GM12878 (cell line): ENCODE results near the gene LPIN2. TPM values are rescaled to one million over a fixed set of nuclear protein-coding genes. Genes with fewer than 3 reads are reported as not detected.

Experiments
- ATAC-seq: fragments of 200-7000 bp; cut with Tn5 transposase; 3 replicates; pipeline ENCODE4 v1.9.1; 2020; ENCODE audit warnings: mild to moderate bottlenecking, moderate library complexity
- BruUV-seq: library from RNA; stranded (reverse); fragments of 400-500 nt; replicated peaks from 2 replicates; lab custom pipeline; 2021; lab: Mats Ljungman, UMichigan
- CTCF ChIA-PET: fragments of 300-600 bp; sonication (Branson Sonifier 250); formaldehyde crosslinking; extraction: SDS; loops from one replicate; lab custom pipeline; 2021; ENCODE audit warnings: inconsistent platforms; lab: Yijun Ruan, JAX
- POLR2A ChIA-PET: fragments of 350-600 bp; formaldehyde crosslinking; extraction: SDS; loops from one replicate; lab custom pipeline; 2021; ENCODE audit warnings: inconsistent platforms; lab: Charles Lee
- RAD21 ChIA-PET: fragments of 300-600 bp; sonication (Branson Sonifier 250); formaldehyde crosslinking; loops from one replicate; lab custom pipeline; 2023; ENCODE audit warnings: antibody characterized with exemption; ENCODE audit not compliant: unreplicated experiment; lab: Charles Lee
- SMC1A ChIA-PET: fragments of 300-600 bp; sonication (Branson Sonifier 250); formaldehyde crosslinking; loops from one replicate; lab custom pipeline; 2023; ENCODE audit not compliant: unreplicated experiment, uncharacterized antibody; lab: Charles Lee
- DNase-seq: peaks from one replicate; pipeline ENCODE4 v3.0.0-alpha.2; 2011; ENCODE audit warnings: low read depth, low spot score
- FAIRE-seq: peaks from 3 replicates; lab custom pipeline; 2011; peaks lifted over from hg19 to GRCh38; lab: Jason Lieb, UNC
- H2AFZ ChIP-seq: 2 replicates; pipeline ENCODE4 v1.6.0; 2011; ENCODE audit warnings: low read depth, low read length, control low read depth; ENCODE audit not compliant: control insufficient read depth
- H3K27ac ChIP-seq: 2 replicates; pipeline ENCODE4 v1.5.1; 2011; ENCODE audit warnings: control low read depth; ENCODE audit not compliant: control insufficient read depth, insufficient read depth
- H3K27me3 ChIP-seq, 2 experiments: replicated peaks in 1 of 2; 2 replicates each; pipeline versions ENCODE4 v1.6.0 to v1.6.1; 2011; ENCODE audit warnings: low read length in 1 of 2; ENCODE audit not compliant: control insufficient read depth in 2 of 2, insufficient read depth in 2 of 2
- H3K36me3 ChIP-seq, 2 experiments: 2 replicates each; pipeline ENCODE4 v1.5.1; 2011; ENCODE audit warnings: low read length in 1 of 2; ENCODE audit not compliant: control insufficient read depth in 2 of 2, insufficient read depth in 2 of 2
- H3K4me1 ChIP-seq: 2 replicates; pipeline ENCODE4 v1.6.1; 2011; ENCODE audit warnings: mild to moderate bottlenecking, low read length, moderate library complexity, mixed read lengths; ENCODE audit not compliant: control insufficient read depth, insufficient read depth
- H3K4me2 ChIP-seq: 2 replicates; pipeline ENCODE4 v1.6.0; 2011; ENCODE audit warnings: control low read depth; ENCODE audit not compliant: control insufficient read depth, insufficient read depth
- H3K4me3 ChIP-seq: fragments of 200-600 bp; sonication (generic); 2 replicates; pipeline ENCODE4 v1.5.1; 2016
- H3K79me2 ChIP-seq: 2 replicates; pipeline ENCODE4 v1.6.0; 2011; ENCODE audit warnings: low read length; ENCODE audit not compliant: control insufficient read depth, insufficient read depth
- H3K9ac ChIP-seq: 2 replicates; pipeline ENCODE4 v1.8.0; 2011; ENCODE audit warnings: low read length, control low read depth, mixed read lengths; ENCODE audit not compliant: control insufficient read depth, insufficient read depth
- H3K9me3 ChIP-seq: replicated peaks from 3 replicates; pipeline ENCODE4 v1.5.1; 2011; ENCODE audit warnings: mild to moderate bottlenecking, low read length; ENCODE audit not compliant: control insufficient read depth, insufficient read depth
- H4K20me1 ChIP-seq: 2 replicates; pipeline ENCODE4 v1.6.0; 2011; ENCODE audit not compliant: control insufficient read depth, insufficient read depth
- BMI1 ChIP-seq: fragments of 450-650 bp; IDR thresholded peaks from 2 replicates; pipeline ENCODE4 v1.6.1; 2016; ENCODE audit warnings: mild to moderate bottlenecking, moderate library complexity, borderline replicate concordance
- FOXK2 ChIP-seq: fragments of 450-650 bp; IDR thresholded peaks from 2 replicates; pipeline ENCODE4 v1.6.1; 2017; ENCODE audit warnings: mild to moderate bottlenecking, moderate library complexity
- IRF4 ChIP-seq: IDR thresholded peaks from 2 replicates; pipeline ENCODE4 v1.6.1; 2011; ENCODE audit warnings: low read depth, low read length
- MTA3 ChIP-seq: IDR thresholded peaks from 2 replicates; pipeline ENCODE4 v1.6.1; 2012; ENCODE audit warnings: low read length, inconsistent platforms, borderline replicate concordance
- PAX8 ChIP-seq: fragments of 450-650 bp; IDR thresholded peaks from 2 replicates; pipeline ENCODE4 v1.6.1; 2017; ENCODE audit warnings: mild to moderate bottlenecking, moderate library complexity
- POLR2AphosphoS2 ChIP-seq: IDR thresholded peaks from 2 replicates; pipeline ENCODE4 v1.6.1; 2011; ENCODE audit warnings: low read depth, mild to moderate bottlenecking, low read length, improper control_type of control experiment, moderate library complexity
- RBBP5 ChIP-seq: fragments of 200-600 bp; sonication (generic); conservative IDR thresholded peaks from 2 replicates; pipeline ENCODE4 v1.6.1; 2016
- RUNX3 ChIP-seq: IDR thresholded peaks from 2 replicates; pipeline ENCODE4 v1.6.1; 2012; ENCODE audit warnings: low read length, inconsistent platforms
- SMAD1 ChIP-seq: fragments of 450-650 bp; IDR thresholded peaks from 2 replicates; pipeline ENCODE4 v1.6.1; 2018; ENCODE audit warnings: mild to moderate bottlenecking, low read depth; ENCODE audit not compliant: partially characterized antibody
- SRF ChIP-seq, 2 experiments: IDR thresholded peaks; 2 replicates each; pipeline ENCODE4 v1.6.1; 2011; ENCODE audit warnings: low read depth in 2 of 2, low read length in 2 of 2, mild to moderate bottlenecking in 1 of 2, moderate library complexity in 1 of 2
- YBX1 ChIP-seq: fragments of 450-650 bp; IDR thresholded peaks from 2 replicates; pipeline ENCODE4 v1.6.1; 2016; ENCODE audit warnings: antibody characterized with exemption
- ZBTB11 ChIP-seq: fragments of 450-650 bp; formaldehyde crosslinking; IDR thresholded peaks from 2 replicates; pipeline ENCODE4 v1.5.0; 2022; ENCODE audit warnings: mild to moderate bottlenecking, missing genetic modification characterization
- ZBTB33 ChIP-seq: fragments of 450-650 bp; IDR thresholded peaks from 2 replicates; pipeline ENCODE4 v1.6.1; 2017; ENCODE audit warnings: mild to moderate bottlenecking
- WGBS: methylation state at CpG from one replicate; pipeline ENCODE4 v1.1.6; 2016; ENCODE audit warnings: low lambda C conversion rate; ENCODE audit not compliant: insufficient replicate concordance, insufficient coverage; ENCODE audit errors: missing lambda C conversion rate; 5-methylcytosine and 5-hydroxymethylcytosine counted together
- in situ Hi-C: fragments of 300-500 bp; cut with MboI; formaldehyde crosslinking; loops from 9 replicates; pipeline ENCODE4 v1.14.3; 2018; ENCODE audit warnings: mixed read lengths
- intact Hi-C: fragments of 100-400 bp; cut with micrococcal nuclease; formaldehyde crosslinking; loops from one replicate; pipeline ENCODE4 v1.14.2; 2022; ENCODE audit not compliant: unreplicated experiment
- polyA plus RNA-seq, 11 experiments: library from polyadenylated mRNA; depleted of rRNA in 4 of 11; unstranded in 6 of 11; stranded (reverse) in 5 of 11; fragments of >200 nt; fragmentation: Nextera tagmentation in 4 of 11; fragmentation: Illumina TruSeq in 1 of 11; extraction: Ambion mirVana in 4 of 11; extraction: Trizol in 1 of 11; gene quantifications; 1 replicate in 1 of 11; 2 replicates in 10 of 11; pipeline versions ENCODE4 v1.2.1 to v1.2.3, GENCODE V29; 2011 to 2016; ENCODE audit warnings: inconsistent platforms in 2 of 11, missing spikeins in 2 of 11, low read depth in 1 of 11
- total RNA-seq, 4 experiments: library from RNA; depleted of rRNA in 3 of 4; stranded (reverse); fragments of >200 nt in 3 of 4; fragmentation: Illumina TruSeq in 1 of 4; extraction: Trizol in 1 of 4; gene quantifications; 2 replicates each; pipeline versions ENCODE4 v1.2.1 to v1.2.3, GENCODE V29; 2013 to 2021
- TF ChIP-seq, protein P1 (sequence below): fragments of 450-650 bp; formaldehyde crosslinking; IDR thresholded peaks from 2 replicates; pipeline ENCODE4 v1.4.0; 2022; ENCODE audit warnings: mild to moderate bottlenecking, moderate library complexity

The LPIN2 gene
- total and polyA plus RNA-seq, 10 of the 15 experiments (the other 5 are each of a cell fraction or from before 2014, with no cell fraction given): 4.1 to 28.0 (median 15.9) TPM

DNA sequence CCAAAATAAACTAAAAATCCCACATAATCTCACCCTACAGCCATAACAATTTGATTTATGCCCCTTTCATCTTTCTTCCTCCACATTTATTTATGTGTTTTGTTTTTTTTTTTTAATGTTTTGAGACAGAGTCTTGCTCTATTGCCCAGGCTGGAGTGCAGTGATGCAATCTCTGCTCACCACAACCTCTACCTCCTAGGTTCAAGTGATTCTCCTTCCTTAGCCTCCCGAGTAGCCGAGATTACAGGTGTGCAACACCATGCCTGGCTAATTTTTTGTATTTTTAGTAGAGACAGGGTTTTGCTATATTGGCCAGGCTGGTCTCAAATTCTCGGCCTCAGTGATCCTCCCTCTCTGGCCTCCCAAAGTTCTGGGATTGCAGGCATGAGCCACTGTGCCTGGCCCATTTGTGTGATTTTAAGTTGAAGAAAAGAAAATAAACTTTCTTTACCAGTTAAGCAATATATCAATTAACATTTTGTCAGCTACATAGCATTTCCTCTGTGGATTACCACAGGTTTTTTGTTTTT is 35.9 kb upstream of the LPIN2 start:
- ChIA-PET RAD21 (interaction anchor here (0.6 kb wide), 1 partner anchor 62 kb away, joined by 4 read pairs; no protein-coding TSS in a partner anchor), SMC1A (interaction anchor here (0.6 kb wide), 1 partner anchor 217 kb away, joined by 3 read pairs; no protein-coding TSS in a partner anchor), CTCF (interaction anchor here (0.8 kb wide), 1 partner anchor 37 kb away, joined by 4 read pairs; no protein-coding TSS in a partner anchor), POLR2A (no interaction called here)
- no peak overlapping the region for H3K9ac ChIP-seq
- DNase-seq: no peak
- no peak overlapping the region for H3K4me3 ChIP-seq
- H2AFZ ChIP-seq: no peak overlapping the region
- no peak for ATAC-seq
- no peaks in the 10 kb centered on the region for H4K20me1 ChIP-seq
- H3K4me1 ChIP-seq: peaks cover 8% of the 10 kb centered on the region
- no TSS peak for BruUV-seq
- intact Hi-C loops: no loop called here
- no peak overlapping the region for H3K27ac ChIP-seq
- in situ Hi-C loops: no loop called here
- no peaks in the 10 kb centered on the region for H3K79me2 ChIP-seq
- H3K36me3 ChIP-seq: no peaks in the 10 kb centered on the region
- H3K9me3 ChIP-seq: no peaks in the 10 kb centered on the region
- FAIRE-seq: no peak
- no peaks in the 10 kb centered on the region for H3K27me3 ChIP-seq
- no peak overlapping the region for H3K4me2 ChIP-seq
- WGBS: 61% methylated on average over 3 of the region's 3 CpGs
- TF ChIP-seq SRF (IDR thresholded peaks at IDR 0.05; ENCODE audit: low read depth in 2 of 2, low read length in 2 of 2): no peak
- TF ChIP-seq BMI1: no peak
- TF ChIP-seq RUNX3: no peak
- TF ChIP-seq PAX8: no peak
- no peak for TF ChIP-seq ZBTB11 (CRISPR knock-in tag)
- TF ChIP-seq ZBTB33: no peak
- no peak for TF ChIP-seq IRF4
- no peak for TF ChIP-seq SMAD1
- TF ChIP-seq FOXK2: no peak
- no peak for TF ChIP-seq RBBP5
- TF ChIP-seq MTA3: no peak
- TF ChIP-seq POLR2AphosphoS2: no peak
- TF ChIP-seq, protein P1, sequence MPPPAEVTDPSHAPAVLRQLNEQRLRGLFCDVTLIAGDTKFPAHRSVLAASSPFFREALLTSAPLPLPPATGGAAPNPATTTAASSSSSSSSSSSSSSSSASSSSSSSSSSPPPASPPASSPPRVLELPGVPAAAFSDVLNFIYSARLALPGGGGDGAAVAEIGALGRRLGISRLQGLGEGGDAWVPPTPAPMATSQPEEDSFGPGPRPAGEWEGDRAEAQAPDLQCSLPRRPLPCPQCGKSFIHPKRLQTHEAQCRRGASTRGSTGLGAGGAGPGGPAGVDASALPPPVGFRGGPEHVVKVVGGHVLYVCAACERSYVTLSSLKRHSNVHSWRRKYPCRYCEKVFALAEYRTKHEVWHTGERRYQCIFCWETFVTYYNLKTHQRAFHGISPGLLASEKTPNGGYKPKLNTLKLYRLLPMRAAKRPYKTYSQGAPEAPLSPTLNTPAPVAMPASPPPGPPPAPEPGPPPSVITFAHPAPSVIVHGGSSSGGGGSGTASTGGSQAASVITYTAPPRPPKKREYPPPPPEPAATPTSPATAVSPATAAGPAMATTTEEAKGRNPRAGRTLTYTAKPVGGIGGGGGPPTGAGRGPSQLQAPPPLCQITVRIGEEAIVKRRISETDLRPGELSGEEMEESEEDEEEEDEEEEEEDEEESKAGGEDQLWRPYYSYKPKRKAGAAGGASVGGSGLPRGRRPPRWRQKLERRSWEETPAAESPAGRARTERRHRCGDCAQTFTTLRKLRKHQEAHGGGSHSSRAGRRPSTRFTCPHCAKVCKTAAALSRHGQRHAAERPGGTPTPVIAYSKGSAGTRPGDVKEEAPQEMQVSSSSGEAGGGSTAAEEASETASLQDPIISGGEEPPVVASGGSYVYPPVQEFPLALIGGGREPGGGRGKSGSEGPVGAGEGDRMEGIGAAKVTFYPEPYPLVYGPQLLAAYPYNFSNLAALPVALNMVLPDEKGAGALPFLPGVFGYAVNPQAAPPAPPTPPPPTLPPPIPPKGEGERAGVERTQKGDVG (CRISPR knock-in tag): no peak
- no peak for TF ChIP-seq YBX1
